Loucy (cell line): ENCODE measurements around the gene KRTAP19-2.

Experiments
- EZH2phosphoT487 ChIP-seq: fragments of 200-600 bp; IDR thresholded peaks from 2 replicates; pipeline ENCODE4 v1.6.1; 2018; ENCODE audit warnings: antibody characterized with exemption, mild to moderate bottlenecking, moderate library complexity, borderline replicate concordance
- TF ChIP-seq, protein P1 (sequence below): fragments of 200-600 bp; sonication (generic); conservative IDR thresholded peaks from 2 replicates; pipeline ENCODE4 v1.5.1; 2014; ENCODE audit warnings: mild to moderate bottlenecking, antibody characterized with exemption, low read length

GRCh38 chr21:30444204-30444603 lies 43.0 kb downstream of the KRTAP19-2 start:
- TF ChIP-seq, protein P1, sequence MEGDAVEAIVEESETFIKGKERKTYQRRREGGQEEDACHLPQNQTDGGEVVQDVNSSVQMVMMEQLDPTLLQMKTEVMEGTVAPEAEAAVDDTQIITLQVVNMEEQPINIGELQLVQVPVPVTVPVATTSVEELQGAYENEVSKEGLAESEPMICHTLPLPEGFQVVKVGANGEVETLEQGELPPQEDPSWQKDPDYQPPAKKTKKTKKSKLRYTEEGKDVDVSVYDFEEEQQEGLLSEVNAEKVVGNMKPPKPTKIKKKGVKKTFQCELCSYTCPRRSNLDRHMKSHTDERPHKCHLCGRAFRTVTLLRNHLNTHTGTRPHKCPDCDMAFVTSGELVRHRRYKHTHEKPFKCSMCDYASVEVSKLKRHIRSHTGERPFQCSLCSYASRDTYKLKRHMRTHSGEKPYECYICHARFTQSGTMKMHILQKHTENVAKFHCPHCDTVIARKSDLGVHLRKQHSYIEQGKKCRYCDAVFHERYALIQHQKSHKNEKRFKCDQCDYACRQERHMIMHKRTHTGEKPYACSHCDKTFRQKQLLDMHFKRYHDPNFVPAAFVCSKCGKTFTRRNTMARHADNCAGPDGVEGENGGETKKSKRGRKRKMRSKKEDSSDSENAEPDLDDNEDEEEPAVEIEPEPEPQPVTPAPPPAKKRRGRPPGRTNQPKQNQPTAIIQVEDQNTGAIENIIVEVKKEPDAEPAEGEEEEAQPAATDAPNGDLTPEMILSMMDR = no peak
- no peak for TF ChIP-seq EZH2phosphoT487
